Lung (tissue), 12 donors: Measurements from ENCODE around the gene BCAS3. TPM values are rescaled to one million over a fixed set of nuclear protein-coding genes. Genes with fewer than 3 reads are reported as not detected.

Experiments used
- ATAC-seq: fragments of 200-7000 bp; cut with Tn5 transposase; one replicate; pipeline ENCODE4 v1.9.1; 2020; ENCODE audit warnings: moderate number of reproducible peaks; ENCODE audit not compliant: insufficient read depth, low FRiP score
- DNase-seq, 3 donors: peaks; one replicate each; pipeline ENCODE4 v3.0.0-alpha.2; 2013 to 2017
- H3K27ac ChIP-seq, 2 donors: one replicate each; pipeline ENCODE4 v1.5.1; 2013; ENCODE audit warnings: mild to moderate bottlenecking in 2 of 2, moderate library complexity in 2 of 2, control low read depth in 1 of 2, inconsistent platforms in 1 of 2, low read depth in 1 of 2, low read length in 1 of 2
- H3K27me3 ChIP-seq, 3 donors: one replicate each; pipeline ENCODE4 v1.5.1; 2013; ENCODE audit warnings: low read length in 2 of 3; ENCODE audit not compliant: control insufficient read depth in 3 of 3, insufficient read depth in 3 of 3
- H3K36me3 ChIP-seq, 4 donors: one replicate each; pipeline ENCODE4 v1.5.1; 2013; ENCODE audit warnings: low read length in 4 of 4, mild to moderate bottlenecking in 1 of 4, moderate library complexity in 1 of 4; ENCODE audit not compliant: control insufficient read depth in 4 of 4, insufficient read depth in 4 of 4
- H3K4me1 ChIP-seq, 5 donors: one replicate each; pipeline ENCODE4 v1.5.1; 2013; ENCODE audit warnings: low read length in 5 of 5, mild to moderate bottlenecking in 2 of 5, moderate library complexity in 1 of 5; ENCODE audit not compliant: control insufficient read depth in 5 of 5, insufficient read depth in 5 of 5
- H3K4me3 ChIP-seq: one replicate; pipeline ENCODE4 v1.5.1; 2013; ENCODE audit warnings: mild to moderate bottlenecking, control low read depth, moderate library complexity
- H3K9ac ChIP-seq, 2 donors: one replicate each; pipeline ENCODE4 v1.5.1; 2013; ENCODE audit warnings: low read length in 2 of 2, control low read depth in 1 of 2; ENCODE audit not compliant: insufficient read depth in 1 of 2
- H3K9me3 ChIP-seq, 4 donors: one replicate each; pipeline ENCODE4 v1.5.1; 2013; ENCODE audit warnings: low read length in 3 of 4, mild to moderate bottlenecking in 1 of 4, moderate library complexity in 1 of 4; ENCODE audit not compliant: control insufficient read depth in 4 of 4, insufficient read depth in 3 of 4
- CTCF ChIP-seq: IDR thresholded peaks from 2 replicates; pipeline ENCODE4 v1.5.1; 2012; ENCODE audit warnings: mild to moderate bottlenecking; ENCODE audit errors: control extremely low read depth, extremely low read depth
- WGBS, 2 donors: extraction: QIAGEN DNeasy Blood & Tissue Kit; methylation state at CpG; one replicate each; pipeline ENCODE4 v1.1.7; 2013; 5-methylcytosine and 5-hydroxymethylcytosine counted together
- polyA plus RNA-seq, 2 donors: library from polyadenylated mRNA; stranded (reverse); fragments of 200-250 nt; gene quantifications; one replicate each; pipeline ENCODE4 v1.2.1, GENCODE V29; 2013
- total RNA-seq, 2 donors: library from RNA; depleted of rRNA in 1 of 2; stranded (reverse); fragments of >200 nt in 1 of 2; gene quantifications; one replicate each; pipeline ENCODE4 v1.2.1, GENCODE V29; 2014 to 2021
- donor health status: control.
- donor health status: control.
- donor health status: Bipolar disorder and iron deficiency.
- donor health status: healthy.
- donor health status: DM: yes; HTN: yes; CAD: no.

BCAS3 gene
- total and polyA plus RNA-seq, 4 donors: 4.0 to 101 (median 20.3) TPM

GRCh38 chr17:60695960-60696359, 18.3 kb downstream of the BCAS3 start:
- no peak for ATAC-seq
- H3K27me3 ChIP-seq: no peaks in the 10 kb centered on the region
- no peak for TF ChIP-seq CTCF
- H3K36me3 ChIP-seq: peaks cover 2 to 11% (median 9%) of the 10 kb centered on the region in 4 donors
- no peak overlapping the region for H3K27ac ChIP-seq
- H3K4me3 ChIP-seq: no peak overlapping the region
- H3K4me1 ChIP-seq: no peaks in the 10 kb centered on the region
- H3K9me3 ChIP-seq: no peaks in the 10 kb centered on the region
- no peak for DNase-seq
- no peak overlapping the region for H3K9ac ChIP-seq

- Histone ChIP-seq H3K9ac (no peak overlapping the region), H3K4me1 (no peaks in the 10 kb centered on the region), H3K27me3 (no peaks in the 10 kb centered on the region), H3K36me3 (peaks cover 0 to 11% (median 6%) of the 10 kb centered on the region in 4 donors), H3K4me3 (no peak overlapping the region), H3K9me3 (no peaks in the 10 kb centered on the region), H3K27ac (no peak overlapping the region)
- DNase-seq (no peak), ATAC-seq (no peak)
- TF ChIP-seq CTCF: no peak
- WGBS, 2 donors: 82 to 100% methylated on average over 3 of the region's 3 CpGs
Observed at GRCh38 chr17:60699090-60699489, 21.4 kb downstream of the BCAS3 start.

- H3K36me3 ChIP-seq: peaks cover 0 to 2% (median 0%) of the 10 kb centered on the region in 4 donors
- H3K4me3 ChIP-seq: no peak overlapping the region
- H3K9ac ChIP-seq: no peak overlapping the region
- H3K27me3 ChIP-seq: no peaks in the 10 kb centered on the region
- no peak for ATAC-seq
- H3K9me3 ChIP-seq: no peaks in the 10 kb centered on the region
- no peaks in the 10 kb centered on the region for H3K4me1 ChIP-seq
- 57 to 70% methylated on average over 3 of the region's 3 CpGs for WGBS, 2 donors
- TF ChIP-seq CTCF: no peak
- DNase-seq: no peak
- H3K27ac ChIP-seq: no peak overlapping the region
Observed at GRCh38 chr17:60704170-60704569, 26.5 kb downstream of the BCAS3 start.

- no peak for ATAC-seq
Observed at GRCh38 chr17:60712675-60713074, 35.0 kb downstream of the BCAS3 start.

More at GRCh38 chr17:60712675-60713074, 35.0 kb downstream of the BCAS3 start:
- no peaks in the 10 kb centered on the region for H3K4me1 ChIP-seq
- TF ChIP-seq CTCF: no peak
- no peaks in the 10 kb centered on the region for H3K36me3 ChIP-seq
- no peak for DNase-seq
- H3K9me3 ChIP-seq: no peaks in the 10 kb centered on the region
- no peak overlapping the region for H3K27ac ChIP-seq
- 77 to 83% methylated on average over 2 of the region's 2 CpGs for WGBS, 2 donors
- no peaks in the 10 kb centered on the region for H3K27me3 ChIP-seq
- no peak overlapping the region for H3K4me3 ChIP-seq
- H3K9ac ChIP-seq: no peak overlapping the region
